NCI-H446 (cell line): Measurements from ENCODE around the gene SLC6A17.
A peak's percentile ranks its signal among the peaks of the same experiment; 100 is the strongest.

Experiments used
- DNase-seq, 2 experiments: peaks; one replicate each; lab custom pipeline; 2025; lab: John Stamatoyannopoulos, UW

SLC6A17 gene

DNA sequence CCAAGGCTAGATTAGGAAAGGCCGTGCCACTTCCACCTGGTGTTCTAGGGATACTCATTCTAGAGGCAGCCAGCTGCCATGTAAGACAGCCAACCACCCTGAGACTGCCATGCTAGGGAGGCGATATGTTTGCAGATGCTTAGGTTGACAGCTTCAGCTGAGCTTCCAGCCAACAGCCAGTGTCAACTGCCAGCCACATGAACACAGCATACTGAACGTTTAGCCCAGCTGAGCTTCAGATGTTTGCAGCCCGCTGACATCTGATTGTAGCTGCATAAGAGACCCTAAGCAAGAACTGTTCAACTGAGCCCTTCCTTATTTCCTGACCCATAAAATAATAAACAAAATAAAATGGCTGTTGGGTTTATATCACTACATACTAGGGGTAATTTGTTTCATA, 54.9 kb downstream of the SLC6A17 start:
- no peak for DNase-seq

DNA sequence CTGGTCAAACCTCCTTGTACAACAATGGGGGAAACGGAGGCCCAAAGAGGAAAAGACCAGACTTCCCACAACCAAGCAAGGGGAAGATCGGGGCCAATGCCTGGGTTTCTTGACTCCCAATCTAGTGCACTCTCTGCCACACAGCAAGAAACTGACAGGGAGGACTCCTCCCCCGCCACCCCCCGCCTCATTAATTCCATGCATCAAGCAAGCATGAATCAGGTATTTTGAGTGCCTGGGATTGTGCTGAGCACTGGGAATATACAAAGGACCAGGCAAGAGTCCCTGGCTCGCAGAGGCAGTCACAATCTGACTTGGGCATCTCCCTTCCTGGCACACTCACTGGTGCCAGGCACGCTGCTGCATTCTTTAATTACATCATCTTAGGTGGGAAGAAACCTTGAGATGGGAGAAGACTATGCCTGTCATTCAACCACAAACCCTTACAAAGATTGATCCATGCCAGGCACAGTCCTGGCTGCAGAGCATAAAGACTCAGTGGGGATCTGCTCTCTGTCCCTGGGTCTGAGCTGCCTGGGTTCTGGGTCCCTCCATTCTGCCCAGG, 55.4 kb downstream of the SLC6A17 start:
- DNase-seq, result no peak

DNA sequence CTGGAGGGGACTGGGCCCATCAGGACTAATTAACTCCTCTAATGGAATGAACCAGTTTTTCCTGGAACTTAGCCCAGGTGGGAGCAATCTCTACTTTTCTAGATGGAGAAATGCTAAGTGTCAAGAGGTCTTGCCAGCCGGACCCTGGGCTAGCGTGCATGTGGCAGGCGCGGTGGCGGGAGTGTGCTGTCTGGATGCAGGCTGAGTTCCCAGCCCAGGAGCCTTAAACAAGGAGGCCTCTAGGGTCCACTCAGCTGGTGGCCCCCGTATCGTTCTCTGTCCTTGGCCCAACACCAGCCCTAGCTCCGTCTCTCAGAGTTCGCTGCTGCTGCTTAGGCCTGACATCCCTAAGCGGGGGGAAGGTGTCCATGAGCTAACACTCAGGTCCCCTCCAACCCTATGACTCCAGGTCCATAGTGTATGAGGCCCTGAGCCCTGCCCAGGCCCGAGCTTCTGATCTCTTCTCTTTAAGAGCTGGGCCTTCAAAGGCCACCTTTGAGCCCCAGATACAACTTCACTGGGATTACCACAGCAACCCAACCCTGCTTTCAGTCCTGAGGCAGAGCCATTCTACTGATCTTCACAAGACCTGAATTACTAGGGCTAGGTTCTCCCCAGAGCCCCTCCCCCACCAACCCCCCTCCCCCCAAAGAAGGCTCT, 56.1 kb downstream of the SLC6A17 start:
- DNase-seq, result no peak

DNA sequence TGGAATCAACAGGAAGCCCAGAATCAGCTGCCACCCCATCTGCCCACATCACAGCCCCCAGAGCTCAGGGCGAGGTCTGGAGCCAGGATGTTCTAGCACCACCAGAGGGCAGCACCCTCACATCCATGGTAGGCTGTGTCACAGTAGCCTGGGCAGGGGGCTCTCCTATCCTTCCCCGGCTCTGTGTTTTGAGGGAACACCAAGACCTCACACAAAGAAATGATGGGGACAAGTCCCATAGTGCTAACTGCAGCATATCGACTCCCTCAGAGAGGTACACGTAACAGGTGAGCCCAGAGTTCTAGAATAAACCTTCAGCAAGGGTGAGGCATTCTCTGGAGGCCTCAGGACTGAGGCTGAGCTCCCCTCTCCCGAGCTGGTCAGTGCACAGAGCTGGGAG, 57.5 kb downstream of the SLC6A17 start:
- peak; percentile 44 to 80 for DNase-seq

DNA sequence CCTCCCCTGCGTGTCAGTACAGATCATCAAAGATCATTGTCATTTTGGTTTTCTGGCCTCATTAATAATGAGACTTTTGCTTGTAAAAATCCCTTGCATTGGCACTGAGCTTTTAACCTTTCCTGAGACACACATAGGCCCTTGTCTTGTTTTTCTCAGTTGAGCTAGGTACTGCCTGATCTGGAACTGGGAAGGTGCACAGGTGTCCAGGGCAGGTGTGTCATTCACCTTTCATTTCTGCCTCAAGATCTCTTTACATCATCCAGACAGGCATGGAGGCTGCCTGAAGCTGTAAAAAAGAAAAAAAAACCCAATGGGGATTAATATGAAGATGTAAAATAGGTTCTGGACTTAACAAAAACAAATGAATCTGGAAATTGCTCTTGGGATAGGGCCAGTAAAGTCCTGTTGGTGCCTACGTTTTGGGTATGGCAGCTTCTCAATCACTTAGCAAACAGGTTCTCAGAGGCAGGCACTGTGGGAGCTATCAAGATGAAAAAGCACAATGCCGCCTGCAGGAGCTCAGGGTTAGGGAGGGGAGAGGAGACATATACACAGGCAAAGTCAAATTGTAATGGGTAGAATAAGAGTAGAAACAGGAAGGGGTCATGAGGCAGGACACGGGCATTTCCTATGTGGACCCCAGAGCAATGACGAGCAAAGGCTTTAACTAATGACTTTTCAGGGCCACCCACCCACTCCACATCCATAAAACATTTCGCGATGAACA, 58.8 kb downstream of the SLC6A17 start:
- no peak for DNase-seq

DNA sequence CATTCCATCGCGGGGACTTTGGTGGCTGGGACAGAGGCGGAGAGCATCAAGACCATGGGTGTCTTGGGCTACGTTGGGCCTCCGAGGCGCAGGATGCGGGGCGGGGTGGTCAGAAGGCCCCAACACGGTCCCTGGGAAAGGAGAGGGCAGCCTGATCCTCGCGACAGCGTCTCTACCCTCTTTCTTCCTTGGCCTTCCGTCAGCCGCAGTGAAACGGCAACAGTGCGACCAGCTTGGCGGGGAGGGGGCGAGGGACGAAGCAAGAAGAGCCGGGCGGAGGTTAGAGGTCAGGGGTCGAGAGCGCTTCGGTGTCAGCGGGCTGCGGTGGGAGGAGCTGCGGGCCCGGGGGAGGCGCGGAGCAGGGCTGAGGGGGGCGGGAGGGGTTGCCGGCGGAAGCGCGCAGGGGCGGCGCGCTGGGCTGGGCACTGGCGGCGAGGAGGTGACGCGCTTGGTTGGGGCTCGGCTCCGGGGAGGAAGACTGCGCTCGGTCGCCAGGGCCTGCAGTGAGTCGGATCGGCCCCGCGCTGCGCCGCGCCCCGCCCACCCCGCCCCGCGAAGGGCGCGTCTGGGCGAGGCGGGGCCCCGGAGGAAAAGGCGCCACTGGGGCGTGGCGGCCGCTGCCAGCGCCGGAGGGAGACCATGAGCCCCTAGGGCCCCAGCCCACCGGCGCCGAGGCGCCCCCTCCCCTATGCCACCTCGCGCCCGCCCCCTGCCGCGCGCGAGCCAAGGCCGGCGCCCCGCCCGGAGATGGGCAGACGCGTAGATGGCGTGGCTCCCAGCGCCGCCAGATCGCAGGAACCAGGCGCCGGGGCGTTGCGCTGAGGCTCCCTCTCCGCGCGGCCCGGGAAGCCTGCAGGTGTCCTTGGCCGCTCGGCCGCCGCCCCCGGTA, 59.7 kb downstream of the SLC6A17 start, which contains the start of gene KCNC4:
Gene KCNC4, plus strand, starts transcription at position 600 of the 889 bp plus-strand sequence. CDS start 1,186 bp downstream, outside the sequence.
- peak; percentile 63 to 90 for DNase-seq

DNA sequence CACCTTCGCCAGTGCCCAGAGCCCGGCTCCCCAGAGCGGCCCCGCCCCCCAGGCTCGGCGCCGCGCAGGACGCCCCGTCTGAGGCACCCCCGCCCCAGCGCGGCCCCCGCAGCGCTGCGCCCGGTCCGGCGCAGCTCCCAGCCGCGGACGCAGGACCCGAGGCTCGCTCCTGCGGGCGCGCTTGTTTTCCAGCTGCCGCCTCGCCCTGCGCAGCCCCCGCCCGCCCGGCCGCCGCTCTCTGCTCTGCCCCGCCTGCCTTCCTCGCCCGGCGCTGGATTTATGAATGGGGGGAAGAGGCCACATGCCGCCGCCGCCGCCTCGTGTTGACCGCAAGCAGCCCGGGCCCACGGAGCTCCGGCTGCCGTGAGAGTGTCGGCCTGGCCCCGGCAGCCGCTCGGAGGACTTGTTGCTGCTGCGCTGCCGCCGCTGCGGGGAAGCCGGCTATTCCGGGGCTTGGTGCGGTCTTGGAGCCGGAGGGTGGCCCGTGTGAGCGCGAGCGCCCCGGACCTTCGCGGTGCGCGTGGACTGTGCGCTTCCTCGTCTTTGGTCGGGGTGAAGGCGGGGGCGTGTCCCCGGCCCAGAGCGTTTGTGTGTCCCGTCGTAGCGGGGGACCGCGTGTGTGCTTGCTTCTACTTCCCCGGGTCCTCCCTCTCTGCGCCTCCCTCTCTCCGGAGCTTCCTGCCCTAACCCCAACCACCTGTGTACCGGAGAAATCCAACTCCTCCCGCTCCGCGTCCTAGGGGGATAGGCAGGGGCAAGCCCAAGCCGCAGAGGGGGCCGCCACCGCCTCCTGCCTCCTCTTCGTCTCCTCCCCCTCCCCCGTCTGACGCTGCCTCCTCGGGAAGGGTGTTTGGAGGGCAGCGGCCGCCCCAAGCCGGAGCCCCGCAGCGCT, 60.6 kb downstream of the SLC6A17 start:
- peak in 1 of 2 experiments; percentile 55 for DNase-seq

DNA sequence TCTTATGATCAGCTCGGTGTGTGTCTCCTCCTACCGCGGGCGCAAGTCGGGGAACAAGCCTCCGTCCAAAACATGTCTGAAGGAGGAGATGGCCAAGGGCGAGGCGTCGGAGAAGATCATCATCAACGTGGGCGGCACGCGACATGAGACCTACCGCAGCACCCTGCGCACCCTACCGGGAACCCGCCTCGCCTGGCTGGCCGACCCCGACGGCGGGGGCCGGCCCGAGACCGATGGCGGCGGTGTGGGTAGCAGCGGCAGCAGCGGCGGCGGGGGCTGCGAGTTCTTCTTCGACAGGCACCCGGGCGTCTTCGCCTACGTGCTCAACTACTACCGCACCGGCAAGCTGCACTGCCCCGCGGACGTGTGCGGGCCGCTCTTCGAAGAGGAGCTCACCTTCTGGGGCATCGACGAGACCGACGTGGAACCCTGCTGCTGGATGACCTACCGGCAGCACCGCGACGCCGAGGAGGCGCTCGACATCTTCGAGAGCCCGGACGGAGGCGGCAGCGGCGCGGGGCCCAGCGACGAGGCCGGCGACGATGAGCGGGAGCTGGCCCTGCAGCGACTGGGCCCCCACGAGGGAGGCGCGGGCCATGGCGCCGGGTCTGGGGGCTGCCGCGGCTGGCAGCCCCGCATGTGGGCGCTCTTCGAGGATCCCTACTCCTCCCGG, 61.3 kb downstream of the SLC6A17 start:
- DNase-seq, result no peak

DNA sequence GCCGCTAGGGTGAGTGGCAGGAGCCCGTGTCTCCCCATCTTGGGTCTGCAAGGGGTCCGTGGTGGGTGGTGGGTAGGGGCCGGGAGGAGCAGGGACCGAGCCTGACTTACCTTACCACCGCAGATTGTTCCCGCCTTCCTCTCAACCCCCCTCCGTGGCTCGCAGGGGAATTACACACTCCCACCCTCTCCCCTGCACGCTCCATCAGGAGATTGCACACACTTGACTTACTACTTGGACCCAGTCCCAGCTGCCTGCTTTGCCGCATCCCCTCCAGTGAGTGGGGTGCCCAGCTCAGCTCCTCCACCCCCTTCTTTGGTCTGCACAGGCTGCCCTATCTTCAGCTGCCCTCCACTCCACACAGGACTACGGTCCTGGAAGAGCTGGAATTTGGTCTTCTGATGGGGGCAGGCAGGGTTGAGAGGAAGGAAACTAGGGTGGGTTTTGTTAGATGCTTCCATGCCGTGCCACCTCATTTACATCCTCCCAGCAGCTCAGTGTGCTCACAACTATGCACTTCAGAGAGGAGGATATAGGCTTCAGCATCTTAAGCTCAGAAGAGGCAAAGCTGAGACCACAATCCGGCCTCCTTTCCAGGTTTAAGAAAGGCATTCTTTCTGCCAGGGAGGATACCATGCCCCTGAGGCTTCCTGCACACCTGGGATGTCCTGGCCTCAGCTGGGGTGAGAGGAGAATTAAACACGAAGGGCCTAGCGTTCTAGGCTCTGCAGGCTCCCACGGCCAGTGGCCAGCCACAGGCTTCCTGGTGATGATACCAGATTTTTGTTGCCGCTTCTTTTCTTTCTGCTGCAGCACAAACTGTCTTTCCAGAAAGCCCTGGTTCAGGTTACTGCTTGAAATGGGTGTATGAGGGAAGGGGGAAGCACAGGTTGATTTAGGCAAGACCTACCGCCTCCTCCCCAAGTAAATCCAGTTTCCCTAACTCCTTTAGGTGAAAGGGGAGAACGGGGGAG, 62.2 kb downstream of the SLC6A17 start:
- DNase-seq, result peak in 1 of 2 experiments; percentile 56

DNA sequence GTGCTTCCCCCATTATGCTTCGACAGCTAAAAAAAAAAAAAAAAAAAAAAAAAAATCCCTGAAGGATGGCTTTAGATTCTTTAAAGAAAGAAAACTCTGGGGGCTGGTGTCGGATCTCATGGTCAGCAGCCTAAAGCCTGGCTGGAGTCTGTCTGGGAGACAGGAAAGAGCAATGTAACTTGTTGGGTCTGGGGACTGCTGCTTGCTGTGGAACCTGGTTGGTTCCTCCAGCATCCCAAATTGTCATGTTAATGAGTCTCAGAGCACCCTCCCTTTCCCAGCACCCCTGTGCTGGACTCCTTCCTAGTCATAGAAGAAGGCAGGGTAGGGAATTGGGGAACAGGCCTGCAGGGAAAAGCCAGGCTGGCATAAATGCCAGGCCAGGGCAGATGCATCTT, 62.8 kb downstream of the SLC6A17 start:
- DNase-seq, result no peak

DNA sequence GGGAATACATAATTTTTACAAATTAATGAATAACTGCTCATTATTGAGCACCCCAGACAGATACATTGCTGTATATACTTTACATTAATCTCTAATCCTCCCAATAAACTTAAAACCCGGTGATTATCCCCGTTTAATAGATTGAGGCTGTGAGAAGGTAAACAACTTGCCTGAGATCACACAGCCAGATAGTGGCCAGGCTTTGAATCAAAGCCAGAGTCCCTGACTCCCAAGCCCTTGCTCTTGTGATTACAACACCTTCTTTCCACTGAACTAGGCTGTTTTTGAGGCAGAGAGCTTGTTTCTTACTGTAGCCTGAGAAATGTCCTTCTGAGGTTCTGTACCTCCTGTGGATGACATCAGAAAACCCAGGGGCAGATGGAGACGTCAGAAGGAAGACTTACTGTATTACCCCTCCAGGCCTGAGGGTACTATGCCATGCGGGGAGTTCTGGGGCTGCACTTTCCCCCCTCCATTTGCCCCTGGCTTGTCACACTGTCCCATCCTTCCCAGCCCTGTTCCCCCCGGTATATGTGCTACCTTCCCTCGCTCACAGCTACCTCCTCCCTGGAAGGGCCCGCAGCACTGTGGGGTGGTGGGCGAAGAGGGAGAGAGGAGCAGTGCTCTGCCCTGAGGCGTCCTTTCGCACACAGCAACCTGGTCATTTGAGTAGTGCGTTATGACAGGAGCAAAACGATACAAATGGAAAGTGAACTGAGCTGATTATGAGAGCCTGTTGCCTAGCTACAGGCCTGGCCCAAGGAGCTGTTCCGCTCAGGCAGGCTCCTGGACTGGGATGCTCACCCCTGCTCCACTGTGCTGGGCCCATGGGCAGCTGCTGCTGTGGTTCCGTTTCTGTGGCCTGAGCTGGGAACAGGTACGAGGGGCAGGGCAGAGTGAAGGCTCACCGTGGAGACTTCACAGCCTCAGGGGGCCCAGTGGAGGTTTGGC, 64.4 kb downstream of the SLC6A17 start:
- DNase-seq, result no peak

DNA sequence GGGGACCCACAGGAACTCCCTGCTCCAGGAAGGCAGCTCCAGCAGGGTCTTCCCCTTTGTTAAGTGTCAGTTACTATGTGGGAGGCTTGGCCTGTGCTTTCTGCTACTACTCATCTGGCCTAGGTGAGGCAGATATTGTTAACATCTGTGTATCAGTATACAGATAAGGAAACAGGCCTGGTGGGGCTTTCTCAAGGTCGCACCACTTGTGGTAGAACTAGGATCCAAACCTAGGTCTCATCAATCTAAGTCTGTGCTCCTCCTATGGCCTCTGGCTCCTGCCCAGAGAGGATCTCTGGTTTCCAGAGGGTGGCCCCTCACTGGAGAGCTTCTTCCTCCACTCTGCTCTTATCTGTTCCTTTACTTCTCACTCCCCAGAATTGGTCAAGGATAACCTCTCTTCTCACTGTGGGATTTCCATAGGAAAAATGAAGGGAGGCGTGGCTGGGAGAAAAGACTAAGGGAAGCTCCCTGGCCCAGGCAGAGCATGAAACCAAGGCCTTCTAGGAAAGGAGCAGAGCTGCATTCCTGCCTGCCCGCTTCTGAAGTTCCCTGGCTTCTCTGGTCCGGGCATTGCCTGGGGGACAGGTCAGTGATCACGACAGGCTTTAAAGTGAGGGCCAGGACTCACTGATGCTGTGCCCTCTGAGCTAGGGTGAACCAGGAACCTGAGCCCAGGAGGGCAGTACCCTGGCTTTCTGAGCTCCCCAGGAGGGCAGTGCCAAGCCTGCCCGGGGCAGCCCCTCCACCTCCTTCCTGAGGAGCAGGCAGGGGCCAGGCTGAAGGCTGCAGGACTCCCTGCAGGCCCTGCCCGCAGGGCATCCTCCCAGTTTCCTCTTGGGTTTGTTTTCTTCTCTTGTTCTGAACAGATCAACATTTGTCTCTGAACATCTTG, 65.6 kb downstream of the SLC6A17 start:
- DNase-seq, result no peak

DNA sequence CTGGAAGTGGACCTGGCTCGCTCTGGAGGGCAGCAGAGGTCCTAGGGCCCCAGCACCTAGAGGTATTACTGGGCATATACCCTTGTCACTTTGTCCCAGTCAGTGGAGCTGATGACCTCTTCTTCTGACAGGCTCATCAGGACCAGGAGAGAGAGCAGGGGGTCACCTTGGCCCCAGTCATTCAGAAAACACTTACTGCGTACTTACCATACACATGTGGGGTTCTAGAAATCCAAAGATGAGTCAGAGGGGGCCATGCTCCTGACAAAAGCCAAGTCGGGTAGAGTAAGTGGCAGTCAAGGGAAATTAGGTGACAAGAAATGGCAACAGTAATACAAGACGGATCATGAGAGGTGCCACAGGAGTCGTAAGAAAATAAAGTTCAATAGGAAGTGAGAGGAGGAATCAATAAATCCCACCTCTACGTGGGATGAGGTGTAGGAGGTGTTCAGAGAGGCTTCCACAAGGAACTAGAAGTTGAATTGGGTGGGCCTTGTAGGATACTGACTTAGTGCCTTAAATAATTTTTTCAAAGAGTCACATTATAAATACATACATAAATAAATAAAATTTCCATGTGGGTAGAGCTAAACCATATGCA, 66.7 kb downstream of the SLC6A17 start:
- no peak for DNase-seq

DNA sequence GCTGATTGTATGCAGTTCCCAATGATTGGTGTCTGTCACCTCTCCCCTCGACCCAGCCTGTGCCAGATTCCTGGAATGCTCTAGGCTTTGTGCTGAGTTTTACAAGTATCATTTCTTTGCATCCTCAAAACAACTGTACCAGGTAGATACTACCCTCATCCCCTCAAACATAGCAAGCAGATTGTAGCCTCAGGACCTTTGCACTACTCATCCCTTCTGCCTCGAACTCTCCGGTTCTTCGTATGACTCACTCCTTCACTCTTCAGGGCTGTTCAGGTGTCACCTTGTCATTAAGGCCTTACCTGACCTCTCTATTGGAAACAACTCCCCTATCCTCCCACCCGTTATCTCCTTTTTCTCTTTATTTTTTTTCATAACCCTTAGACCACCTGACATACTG, 67.8 kb downstream of the SLC6A17 start:
- no peak for DNase-seq

DNA sequence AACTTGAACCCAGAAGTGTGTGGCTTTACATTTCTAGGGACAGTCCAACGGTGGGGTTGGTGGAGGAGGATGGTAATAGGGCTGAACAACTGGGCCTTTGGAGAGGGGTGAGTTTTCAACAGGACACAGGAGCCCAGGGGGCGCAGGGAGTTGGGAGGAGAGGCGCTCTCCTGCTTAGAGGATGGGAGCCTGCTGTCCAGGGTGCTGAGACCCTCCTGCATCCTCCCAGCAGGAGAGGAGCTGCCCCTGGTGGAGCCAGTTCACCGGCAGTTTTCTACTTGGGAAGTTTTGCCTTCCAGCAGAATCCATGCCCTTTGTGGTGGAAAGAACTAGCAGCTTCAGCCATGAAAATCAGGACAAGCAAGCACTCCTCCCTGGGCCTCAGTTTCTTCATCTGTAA, 68.4 kb downstream of the SLC6A17 start:
- DNase-seq, result no peak

DNA sequence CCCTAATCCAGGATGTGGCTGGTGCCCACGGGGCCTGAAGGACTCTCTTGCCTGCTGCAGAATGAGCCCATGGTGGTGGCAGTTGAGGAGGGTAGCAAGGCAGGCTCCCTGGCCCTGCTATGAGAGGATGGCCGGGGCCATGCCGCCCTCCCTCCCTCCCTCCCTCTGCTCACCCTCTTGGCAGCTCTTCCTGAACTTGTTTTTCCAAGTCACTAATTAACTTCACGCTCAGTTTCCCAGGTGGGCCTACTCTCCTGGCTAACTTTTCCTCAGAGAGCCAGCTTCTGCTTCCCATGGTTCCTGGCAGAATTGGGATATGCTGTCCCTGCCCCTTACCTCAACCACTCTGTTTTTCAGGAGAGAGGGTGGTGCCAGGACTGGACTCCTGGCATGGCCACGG, 70.0 kb downstream of the SLC6A17 start:
- no peak for DNase-seq

DNA sequence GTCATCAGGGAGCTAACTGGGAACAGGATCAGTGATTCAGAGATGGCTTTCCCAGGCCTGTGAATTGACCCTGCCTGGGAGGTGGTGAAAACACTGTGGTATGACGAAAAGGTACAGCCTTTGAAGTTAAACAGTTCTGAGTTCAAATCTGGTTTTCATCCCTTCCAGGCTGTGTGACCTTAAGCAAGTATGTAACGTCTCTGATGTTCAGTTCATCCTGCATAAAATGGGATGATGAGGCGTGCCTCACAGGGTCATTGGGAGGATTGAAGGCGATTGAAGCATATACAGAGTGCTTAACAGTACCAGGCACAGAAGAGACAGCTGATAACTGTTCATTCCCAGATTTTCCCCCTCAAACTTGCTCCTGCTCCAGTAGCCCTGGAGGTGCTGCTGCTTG, 70.8 kb downstream of the SLC6A17 start:
- no peak for DNase-seq
